Mammary epithelial cell (primary cell): ENCODE data around the gene LUC7L.

Experiments used
- CTCF ChIP-seq, 2 donors: IDR thresholded peaks in 1 of 2; conservative IDR thresholded peaks in 1 of 2; 2 replicates each; pipeline ENCODE4 v1.5.1; 2011 to 2012; ENCODE audit warnings: inconsistent platforms in 2 of 2, low read length in 2 of 2, mild to moderate bottlenecking in 2 of 2, control low read depth in 1 of 2, low read depth in 1 of 2; ENCODE audit not compliant: insufficient read depth in 1 of 2; ENCODE audit errors: extremely low read depth in 1 of 2
- EZH2 ChIP-seq: IDR thresholded peaks from 2 replicates; pipeline ENCODE4 v1.6.1; 2012; ENCODE audit warnings: low read length, inconsistent platforms, borderline replicate concordance

GRCh38 chr16:252366-253337 is 23.4 kb upstream of the LUC7L start:
- no peak for TF ChIP-seq CTCF (conservative IDR thresholded peaks at IDR 0.05 in 1 of 2, IDR thresholded peaks at IDR 0.05 in 1 of 2; ENCODE audit: extremely low read depth in 1 of 2, insufficient read depth in 1 of 2, low read depth in 1 of 2, low read length in 2 of 2)
- no peak for TF ChIP-seq EZH2
